HG02938 (cell line): Measurements from ENCODE around the gene PDCL3.

Experiments
- ATAC-seq: cut with Tn5 transposase; IDR thresholded peaks from one replicate; pipeline ENCODE4 v1.9.1; 2021; ENCODE audit warnings: mild to moderate bottlenecking, moderate library complexity; ENCODE audit not compliant: unreplicated experiment

Gene PDCL3

DNA sequence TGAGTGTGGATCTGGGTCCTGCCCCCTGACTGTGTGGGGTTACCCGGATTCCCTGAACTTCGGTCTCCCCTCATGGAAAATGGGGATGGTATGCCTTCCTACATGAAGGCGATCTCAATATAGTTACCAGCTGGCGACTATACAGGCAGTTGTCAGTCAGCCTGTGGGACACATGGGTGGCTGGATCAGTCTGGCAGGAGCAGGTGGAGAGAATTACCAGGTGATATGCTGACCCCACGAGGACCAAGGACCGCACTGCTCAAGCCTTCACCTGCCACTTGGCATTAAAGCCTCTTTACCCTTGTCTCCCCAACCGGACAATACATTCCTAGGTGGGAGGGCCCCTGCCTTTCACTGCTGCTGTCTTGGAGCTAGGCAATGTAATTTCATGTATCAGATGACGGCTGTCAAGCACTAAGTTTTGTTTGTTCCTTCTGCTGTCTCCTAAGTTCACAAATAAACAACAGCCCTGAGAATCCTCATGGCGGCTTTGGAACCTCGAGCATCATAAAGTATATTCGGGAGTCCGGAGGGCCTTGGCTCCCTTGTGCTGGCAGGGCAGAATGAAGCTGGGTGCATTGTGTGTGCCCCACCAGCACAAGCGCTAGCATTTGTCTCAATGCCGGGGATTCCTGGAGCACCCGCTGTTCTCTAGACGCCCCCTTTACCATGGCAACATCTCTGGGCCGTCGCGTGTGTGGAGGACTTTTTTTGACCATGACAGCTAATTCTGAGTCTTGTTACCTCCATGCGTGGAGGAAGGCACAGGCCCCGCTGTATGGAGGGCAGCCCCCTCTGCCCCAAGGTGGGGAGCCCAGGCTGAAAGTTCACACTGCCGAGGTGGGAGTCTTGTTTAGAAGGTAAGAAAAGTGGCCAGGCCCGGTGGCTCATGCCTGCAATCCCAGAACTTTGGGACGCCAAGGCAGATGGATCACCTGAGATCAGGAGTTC is 48.6 kb downstream of the PDCL3 start:
- no peak for ATAC-seq

DNA sequence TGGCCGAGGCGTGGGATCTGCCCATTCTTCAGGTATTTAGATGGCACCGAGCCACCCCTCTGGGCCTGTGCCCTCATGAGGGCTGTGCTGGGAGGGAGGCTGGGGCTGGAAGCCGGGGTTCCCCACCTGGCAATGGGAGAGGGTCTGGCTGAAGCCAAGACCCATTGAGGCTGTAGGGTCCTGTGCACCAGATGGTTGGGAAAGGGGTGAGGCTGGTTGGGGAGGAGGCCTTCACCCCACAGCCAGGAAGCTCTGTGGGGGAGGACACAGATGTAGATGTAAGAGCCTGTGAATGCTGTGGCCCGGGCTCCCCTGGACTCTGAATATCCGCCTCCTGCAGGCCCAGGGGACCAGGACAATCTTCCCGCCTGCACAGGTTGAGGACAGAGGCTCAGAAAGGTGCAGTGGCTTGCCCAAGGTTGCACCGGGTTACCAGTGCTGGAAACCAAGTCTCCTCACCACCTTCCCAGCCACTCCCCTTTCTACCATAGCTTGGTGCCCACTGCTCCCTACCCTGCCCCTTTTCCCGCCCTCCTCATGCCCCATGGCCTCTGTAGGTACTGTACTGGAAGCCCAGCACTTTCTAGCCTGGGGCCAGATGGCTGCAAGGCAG is 49.7 kb downstream of the PDCL3 start:
- ATAC-seq, result no peak

DNA sequence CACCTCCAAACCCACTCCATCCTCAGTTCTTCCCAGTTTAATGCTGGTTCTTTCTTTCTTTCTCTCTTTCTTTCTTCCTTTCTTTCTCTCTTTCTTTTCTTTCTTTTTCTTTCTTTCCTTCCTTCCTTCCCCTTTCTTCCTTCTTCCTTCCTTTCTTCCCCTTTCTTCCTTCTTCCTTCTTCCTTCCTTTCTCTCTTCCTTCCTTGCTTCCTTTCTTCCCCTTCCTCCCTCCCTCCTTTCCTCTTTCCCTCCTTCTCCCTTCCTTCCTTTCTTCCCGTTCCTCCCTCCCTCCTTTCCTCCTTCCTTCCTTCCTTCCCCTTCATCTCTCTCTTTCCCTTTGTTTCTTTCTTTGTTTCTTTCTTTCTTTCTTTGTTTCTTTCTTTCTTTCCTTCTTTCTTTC is 50.9 kb downstream of the PDCL3 start:
- no peak for ATAC-seq

DNA sequence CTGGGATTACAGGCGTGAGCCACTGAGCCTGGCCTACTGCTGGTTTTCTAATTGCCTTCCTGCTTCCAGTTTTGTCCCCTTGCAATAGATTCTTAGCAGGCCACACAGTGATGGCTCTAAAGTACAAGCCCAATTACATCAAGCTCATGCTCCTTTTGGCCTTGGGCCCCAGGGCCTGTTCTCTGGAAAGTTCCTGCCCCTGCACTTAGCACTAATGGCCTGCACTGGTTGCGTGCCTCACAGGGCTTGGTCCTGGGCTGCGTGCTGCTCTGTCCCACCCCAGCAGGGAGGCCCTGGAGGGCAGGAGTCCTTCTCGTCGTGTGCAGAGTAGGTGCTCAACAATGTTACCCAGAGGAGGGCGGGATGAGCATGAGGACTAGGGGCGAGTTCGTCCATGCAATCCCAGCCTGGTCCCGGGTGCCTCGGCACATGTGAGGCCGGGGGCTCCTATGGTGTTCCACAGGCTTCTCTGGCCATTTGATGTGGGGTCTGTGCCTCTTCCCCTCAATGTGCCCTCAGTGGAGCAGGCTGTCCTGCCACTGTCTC is 51.7 kb downstream of the PDCL3 start:
- ATAC-seq, result no peak

DNA sequence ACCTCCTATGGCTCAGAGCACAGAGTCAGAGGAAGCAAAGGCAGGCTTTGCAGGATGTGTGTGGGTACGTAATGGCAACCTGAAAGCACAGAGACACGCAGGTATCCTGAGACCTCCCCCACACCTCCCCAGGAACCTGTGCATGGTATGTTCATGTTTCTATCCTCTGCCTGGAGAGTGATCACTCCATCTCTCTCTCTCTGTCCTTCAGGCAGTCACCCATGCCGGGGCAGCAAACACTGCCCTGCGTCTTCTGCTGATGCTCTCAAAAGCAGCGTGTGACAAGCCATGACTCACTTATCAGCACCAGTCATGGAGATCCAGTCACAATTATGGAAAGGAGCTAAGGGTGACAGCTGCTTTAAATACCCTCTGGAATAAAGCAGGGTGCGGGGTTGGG is 52.7 kb downstream of the PDCL3 start:
- no peak for ATAC-seq

DNA sequence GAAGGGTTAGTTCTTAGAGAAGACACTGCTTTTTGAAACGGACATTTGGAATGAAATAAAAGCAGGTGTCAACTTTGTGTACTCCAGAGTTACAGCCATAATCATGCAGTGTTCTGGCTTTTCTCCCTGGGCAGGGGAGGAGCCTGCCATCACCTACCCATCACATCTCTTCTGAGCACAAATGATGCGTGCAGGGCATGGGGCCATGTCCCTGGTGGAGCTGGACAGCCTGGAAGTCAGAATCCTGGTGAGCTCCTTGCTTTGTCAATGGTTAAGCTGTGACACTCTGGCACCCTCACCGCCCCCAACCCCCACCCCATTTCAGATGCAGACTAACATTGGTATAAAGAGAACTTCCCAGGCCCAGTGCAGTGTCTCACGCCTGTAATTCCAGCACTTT is 53.1 kb downstream of the PDCL3 start:
- no peak for ATAC-seq

DNA sequence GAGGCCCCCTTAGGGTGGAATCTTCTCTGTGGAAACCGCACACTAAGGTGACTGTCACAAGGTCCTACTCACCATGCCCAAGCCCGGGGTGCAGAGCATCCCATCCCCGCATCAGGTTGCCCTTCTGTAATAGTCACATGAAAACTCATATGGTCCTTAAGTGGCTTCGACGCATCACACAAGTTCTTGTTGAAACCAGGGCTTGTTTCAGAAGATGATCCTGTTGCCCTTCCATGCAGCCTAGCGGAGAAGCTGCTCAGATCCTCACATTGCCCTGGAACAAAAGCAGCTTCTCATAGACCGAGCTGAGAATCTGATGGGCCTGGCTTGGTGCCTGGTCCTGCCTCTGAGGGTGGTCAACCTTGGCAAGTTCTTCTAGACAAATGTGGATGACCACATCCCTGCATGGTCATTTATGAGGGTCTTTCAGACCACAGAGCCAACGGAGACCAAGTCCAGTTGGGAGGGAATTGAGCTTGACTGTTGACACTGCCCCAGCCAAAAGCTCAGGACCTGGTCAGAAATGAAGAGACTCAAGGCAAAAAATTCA is 54.1 kb downstream of the PDCL3 start:
- no peak for ATAC-seq

DNA sequence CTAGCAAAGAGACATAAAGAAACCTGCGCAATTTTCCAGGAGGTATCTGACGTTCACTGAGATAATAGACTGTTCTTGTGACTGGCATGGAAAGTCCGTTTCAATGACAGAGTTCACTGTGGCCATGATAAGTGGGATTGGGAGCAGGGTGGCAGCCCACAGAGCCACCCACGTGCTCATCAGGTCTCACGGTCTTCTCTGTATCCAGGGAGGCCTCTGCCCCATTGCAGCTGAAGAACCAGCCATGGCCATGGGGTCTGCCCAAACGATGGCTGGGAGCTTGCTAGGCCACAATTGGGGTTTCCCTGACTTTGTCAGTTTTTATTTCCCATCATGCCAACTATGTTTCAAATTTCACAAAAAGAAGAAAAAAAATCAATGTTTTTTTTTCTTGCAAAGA is 57.2 kb downstream of the PDCL3 start:
- ATAC-seq, result no peak

DNA sequence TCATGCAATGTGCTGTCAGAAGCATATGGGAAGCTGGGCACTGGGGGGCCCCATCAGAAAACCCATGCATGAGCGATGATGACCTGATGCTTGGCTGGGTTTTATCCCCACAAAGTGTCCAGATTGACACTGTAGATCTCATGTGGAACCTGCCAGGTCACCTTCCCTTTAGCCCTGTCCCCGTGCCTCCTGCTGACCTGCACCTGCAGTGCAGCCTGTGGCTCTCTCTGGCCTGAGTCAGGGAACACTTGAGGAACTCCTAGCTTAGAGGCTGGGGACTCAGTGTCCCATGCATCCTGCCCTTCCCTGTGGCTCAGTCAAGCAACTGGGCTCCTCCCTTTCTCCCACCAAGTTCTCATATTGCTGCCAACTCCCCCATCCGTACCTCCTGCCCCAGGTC is 57.7 kb downstream of the PDCL3 start:
- no peak for ATAC-seq

DNA sequence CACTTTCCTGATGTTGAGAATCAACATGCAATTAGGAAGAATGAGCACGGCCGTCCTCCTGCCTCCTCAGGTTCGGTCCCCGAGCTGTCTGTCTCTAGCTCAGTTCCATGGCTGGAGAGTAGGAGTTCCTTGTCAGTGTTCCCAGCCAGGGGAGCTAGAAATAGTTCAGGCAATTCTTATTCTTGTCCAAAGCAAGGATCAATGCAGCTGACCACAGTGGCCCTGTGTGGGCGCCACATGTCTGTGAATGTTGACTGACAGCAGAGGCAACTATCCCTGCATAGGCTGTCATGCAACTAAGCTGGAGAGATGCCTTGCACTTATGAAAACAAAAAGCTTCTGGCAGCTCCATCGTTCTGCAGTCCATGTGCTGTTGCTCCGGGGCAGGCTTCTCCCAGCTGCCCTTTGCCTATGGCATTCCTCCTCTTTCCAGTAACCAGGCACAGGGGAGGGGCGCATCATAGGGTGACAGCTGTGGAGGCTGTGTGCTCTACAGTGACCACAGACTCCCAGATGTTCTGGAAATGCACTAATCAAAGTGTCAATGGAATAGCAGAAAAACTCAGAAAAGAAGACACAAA is 58.7 kb downstream of the PDCL3 start:
- ATAC-seq, result no peak

DNA sequence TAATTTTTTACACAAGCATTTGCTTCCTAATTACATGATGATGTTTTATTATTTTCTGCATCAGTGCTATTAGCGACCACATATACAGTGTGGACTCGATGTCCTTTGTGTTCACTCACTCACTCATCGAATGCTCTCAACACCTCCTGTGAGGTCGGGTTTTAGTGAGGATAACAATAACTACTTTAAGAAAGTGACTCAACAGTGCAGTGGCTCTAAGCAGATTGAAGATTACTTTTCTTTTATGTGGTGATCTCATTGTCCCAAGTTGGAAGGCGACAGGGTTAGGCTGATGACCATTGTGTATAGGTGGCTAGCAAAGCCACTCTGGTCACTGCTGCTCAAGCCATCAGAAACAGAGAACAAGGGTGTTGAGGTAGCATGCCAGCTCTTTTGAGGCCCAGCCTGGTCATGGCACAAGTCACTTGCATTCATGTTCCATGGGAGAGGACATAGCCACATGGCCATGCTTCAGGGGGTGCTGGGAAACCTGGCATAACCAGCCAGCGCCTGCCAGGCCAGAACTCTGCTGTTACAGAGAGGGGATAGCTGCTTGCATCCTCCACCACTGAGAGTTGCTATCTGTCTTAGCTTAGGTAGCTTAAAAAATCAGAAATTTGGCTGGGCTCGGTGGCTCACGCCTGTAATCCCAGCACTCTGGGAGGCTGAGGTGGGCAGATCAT is 60.4 kb downstream of the PDCL3 start:
- no peak for ATAC-seq

DNA sequence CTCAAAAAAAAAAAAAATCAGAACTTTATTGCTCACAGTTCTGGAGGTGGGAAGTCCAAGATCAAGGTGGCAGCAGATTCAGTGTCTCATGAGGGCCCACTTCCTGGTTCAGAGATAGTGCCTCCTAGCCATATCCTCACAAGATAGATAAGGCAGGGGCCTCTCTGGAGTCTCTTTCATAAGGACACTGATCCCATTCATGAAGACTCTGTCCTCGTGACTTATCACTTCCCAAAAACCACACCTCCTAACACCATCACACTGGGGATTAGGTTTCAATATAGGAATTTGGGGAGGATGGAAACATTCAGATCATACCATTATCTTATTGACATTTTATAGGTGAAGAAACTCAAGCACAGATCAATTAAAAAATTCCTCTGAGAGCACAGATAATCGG is 61.1 kb downstream of the PDCL3 start:
- no peak for ATAC-seq

DNA sequence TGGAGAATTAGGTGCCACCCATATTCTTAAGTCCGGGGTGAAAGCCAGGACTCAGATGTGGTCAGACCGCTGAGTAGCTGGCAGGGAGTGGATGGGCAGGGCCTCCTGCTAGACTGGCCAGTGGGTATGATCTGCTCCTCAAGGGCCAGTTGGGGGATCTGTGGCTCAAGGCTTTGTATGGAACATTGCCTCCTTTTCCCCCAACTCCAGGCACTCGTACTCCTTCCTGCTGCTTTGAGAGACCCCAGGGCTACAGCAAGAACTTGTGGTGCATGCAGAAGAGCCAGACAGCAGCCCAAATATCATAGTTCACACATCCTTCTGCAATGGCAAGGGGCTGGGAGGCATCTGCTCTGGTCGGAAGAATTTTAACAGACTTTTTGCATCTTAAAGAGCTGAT is 61.7 kb downstream of the PDCL3 start:
- no peak for ATAC-seq

DNA sequence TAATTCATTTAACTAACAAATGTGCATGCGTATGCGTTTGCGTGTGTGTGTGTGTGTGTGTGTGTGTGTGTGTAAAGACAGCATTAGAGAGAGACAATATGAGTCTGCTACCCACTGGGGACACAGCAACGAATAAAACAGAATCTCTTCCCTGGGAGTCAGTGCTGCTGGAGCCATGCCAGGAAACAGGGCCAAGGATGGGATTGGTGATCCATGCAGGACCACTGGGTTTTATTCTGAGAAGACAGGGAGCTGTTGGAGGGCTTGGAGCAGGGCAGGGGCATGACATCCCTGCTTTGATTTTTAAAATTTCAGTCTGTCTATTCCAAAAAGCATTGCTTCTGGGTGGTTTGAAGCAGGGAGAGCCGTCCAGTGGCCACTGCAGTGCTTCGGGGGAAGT is 62.9 kb downstream of the PDCL3 start:
- ATAC-seq, result no peak
